Psoas muscle (tissue), 8 donors: ENCODE results near the gene SPARC. TPM values are rescaled to one million over a fixed set of nuclear protein-coding genes. Genes with fewer than 3 reads are reported as not detected.

ENCODE experiments used
- ATAC-seq, 4 donors: fragments of 200-7000 bp; cut with Tn5 transposase; one replicate each; pipeline ENCODE4 v1.9.1; 2020; ENCODE audit warnings: moderate library complexity in 3 of 4, mild to moderate bottlenecking in 2 of 4
- DNase-seq, 2 donors: peaks; one replicate each; pipeline ENCODE4 v3.0.0-alpha.2; 2020
- H3K27ac ChIP-seq: fragments of 200-600 bp; one replicate; pipeline ENCODE4 v1.8.0; 2022
- H3K27me3 ChIP-seq, 3 donors: fragments of 200-600 bp in 1 of 3; one replicate each; pipeline versions ENCODE4 v1.6.1 to v1.8.0; 2013 to 2022; ENCODE audit warnings: low read length in 2 of 3, mild to moderate bottlenecking in 2 of 3, moderate library complexity in 1 of 3; ENCODE audit not compliant: insufficient read depth in 3 of 3
- H3K36me3 ChIP-seq, 2 donors: fragments of 200-600 bp in 1 of 2; one replicate each; pipeline versions ENCODE4 v1.6.1 to v1.8.0; 2013 to 2022; ENCODE audit warnings: low read depth in 1 of 2, mild to moderate bottlenecking in 1 of 2, moderate library complexity in 1 of 2; ENCODE audit not compliant: insufficient read depth in 1 of 2
- H3K4me1 ChIP-seq: fragments of 200-600 bp; one replicate; pipeline ENCODE4 v1.8.0; 2022
- H3K4me3 ChIP-seq: fragments of 200-600 bp; one replicate; pipeline ENCODE4 v1.8.0; 2022; ENCODE audit warnings: mild to moderate bottlenecking
- H3K9me3 ChIP-seq: fragments of 200-600 bp; one replicate; pipeline ENCODE4 v1.8.0; 2022
- CTCF ChIP-seq: fragments of 200-600 bp; IDR thresholded peaks from one replicate; pipeline ENCODE4 v1.8.0; 2022; ENCODE audit warnings: antibody characterized with exemption
- WGBS, 3 donors: extraction: QIAGEN DNeasy Blood & Tissue Kit; methylation state at CpG; one replicate each; pipeline versions ENCODE4 v1.1.6 to v1.1.7; 2013; 5-methylcytosine and 5-hydroxymethylcytosine counted together
- intact Hi-C, 2 donors: fragments of 100-400 bp; cut with DNase I; formaldehyde crosslinking; loops; one replicate each; pipeline versions ENCODE4 v1.11.0 to v1.14.2; 2022
- polyA plus RNA-seq, 3 donors: library from polyadenylated mRNA; stranded (reverse); fragments of 200-250 nt; gene quantifications; one replicate each; pipeline ENCODE4 v1.2.3, GENCODE V29; 2013
- total RNA-seq, 4 donors: library from RNA; stranded (reverse); fragmentation: NEBNext Ultra II Directional in 2 of 4; extraction: Animal tissue kit (Norgen Biotek cat#: 25700) in 2 of 4; gene quantifications; one replicate each; pipeline versions ENCODE4 v1.2.1 to v1.2.4, GENCODE V29; 2021 to 2023
- donor health status: healthy with polysubstance abuse.
- donor health status: DM: no; HTN: no; CAD: no; lungs with moderate emphysema.
- donor health status: Bipolar disorder and iron deficiency.
- donor health status: healthy.
- donor health status: DM: yes; HTN: yes; CAD: no.
- donor health status: DM: no; HTN: no; CAD: no.
- donor health status: DM: no; HTN: no; CAD: no.
- donor health status: DM: yes; HTN: yes; CAD: no.

SPARC gene
- total and polyA plus RNA-seq, 7 donors = 111 to 687 (median 297) TPM

- H3K9me3 ChIP-seq = no peaks in the 10 kb centered on the region
- intact Hi-C loops = no loop called here
- H3K4me3 ChIP-seq = no peak overlapping the region
- no peaks in the 10 kb centered on the region for H3K27me3 ChIP-seq
- H3K27ac ChIP-seq = peak overlapping the region; percentile 53
- no peaks in the 10 kb centered on the region for H3K36me3 ChIP-seq
- DNase-seq = no peak
- TF ChIP-seq CTCF = no peak
- ATAC-seq = peak in 1 of 4 donors; percentile 24
- WGBS, 3 donors = 66 to 82% (median 66%) methylated on average over 2 of the region's 2 CpGs
- peaks cover 12% of the 10 kb centered on the region for H3K4me1 ChIP-seq
Measured at GRCh38 chr5:151718153-151718552, 31.4 kb upstream of the SPARC start.

- Histone ChIP-seq H3K27ac (no peak overlapping the region), H3K27me3 (no peaks in the 10 kb centered on the region), H3K36me3 (no peaks in the 10 kb centered on the region), H3K9me3 (no peaks in the 10 kb centered on the region), H3K4me1 (peaks cover 12% of the 10 kb centered on the region), H3K4me3 (no peak overlapping the region)
- intact Hi-C loops = no loop called here
- WGBS, 3 donors = 50 to 64% (median 52%) methylated on average over 3 of the region's 3 CpGs
- TF ChIP-seq CTCF = no peak
- DNase-seq = no peak
- peak in 1 of 4 donors; percentile 38 for ATAC-seq
Measured at GRCh38 chr5:151717416-151717815, 30.7 kb upstream of the SPARC start.

GRCh38 chr5:151709109-151709735, 22.5 kb upstream of the SPARC start:
- DNase-seq (no peak), ATAC-seq (no peak)
- TF ChIP-seq CTCF = no peak
- intact Hi-C loops = no loop called here
- no peaks in the 10 kb centered on the region for H3K9me3 ChIP-seq
- 81 to 90% (median 89%) methylated on average over 13 of the region's 13 CpGs for WGBS, 3 donors
- H3K27me3 ChIP-seq = no peaks in the 10 kb centered on the region
- H3K4me1 ChIP-seq = peaks cover 11% of the 10 kb centered on the region
- H3K4me3 ChIP-seq = no peak overlapping the region
- no peaks in the 10 kb centered on the region for H3K36me3 ChIP-seq
- H3K27ac ChIP-seq = no peak overlapping the region

- DNase-seq (no peak), ATAC-seq (no peak)
- H3K4me1 ChIP-seq = peaks cover 19% of the 10 kb centered on the region
- no peak overlapping the region for H3K4me3 ChIP-seq
- H3K27me3 ChIP-seq = no peaks in the 10 kb centered on the region
- H3K36me3 ChIP-seq = no peaks in the 10 kb centered on the region
- intact Hi-C loops = no loop called here
- no peaks in the 10 kb centered on the region for H3K9me3 ChIP-seq
- H3K27ac ChIP-seq = peak overlapping the region; percentile 21
- TF ChIP-seq CTCF = no peak
Measured at GRCh38 chr5:151708126-151708525, 21.4 kb upstream of the SPARC start.

- peak in 1 of 4 donors; percentile 34 for ATAC-seq
- H3K9me3 ChIP-seq = no peaks in the 10 kb centered on the region
Measured at GRCh38 chr5:151707567-151707966, 20.9 kb upstream of the SPARC start.

More at GRCh38 chr5:151707567-151707966, 20.9 kb upstream of the SPARC start:
- H3K36me3 ChIP-seq = no peaks in the 10 kb centered on the region
- peaks cover 20% of the 10 kb centered on the region for H3K4me1 ChIP-seq
- H3K4me3 ChIP-seq = no peak overlapping the region
- no peak for DNase-seq
- 7 to 26% (median 10%) methylated on average over 2 of the region's 2 CpGs for WGBS, 3 donors
- no peaks in the 10 kb centered on the region for H3K27me3 ChIP-seq
- intact Hi-C loops = no loop called here
- no peak for TF ChIP-seq CTCF
- H3K27ac ChIP-seq = peak overlapping the region; percentile 21
